ENCODE measurements around the gene MAN1A1.
"Not testable (repeated sequence)": the region's sequence is repeated elsewhere in the genome, so short reads cannot be mapped to it uniquely, and the experiment has no call there.

The MAN1A1 gene

DNA sequence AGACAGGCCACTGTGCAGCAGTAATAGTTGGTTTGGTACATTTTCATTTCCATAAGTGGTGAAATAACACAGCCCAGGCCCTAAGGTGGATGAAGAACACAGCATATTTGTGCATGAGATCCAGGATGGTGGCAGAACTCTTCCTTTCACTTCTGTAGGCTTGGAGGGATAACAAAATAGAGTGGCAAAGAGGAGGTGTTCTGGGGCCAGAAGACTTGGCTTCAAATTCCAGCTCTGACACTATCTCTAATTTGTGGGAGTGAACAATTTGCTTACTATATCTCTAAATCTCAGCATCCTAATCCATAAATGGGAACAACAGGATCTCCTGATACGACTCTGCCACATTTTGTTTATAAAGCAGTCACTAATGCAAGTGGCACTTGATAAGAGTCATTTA, 159.4 kb downstream of the MAN1A1 start:
- no peak for DNase-seq

DNA sequence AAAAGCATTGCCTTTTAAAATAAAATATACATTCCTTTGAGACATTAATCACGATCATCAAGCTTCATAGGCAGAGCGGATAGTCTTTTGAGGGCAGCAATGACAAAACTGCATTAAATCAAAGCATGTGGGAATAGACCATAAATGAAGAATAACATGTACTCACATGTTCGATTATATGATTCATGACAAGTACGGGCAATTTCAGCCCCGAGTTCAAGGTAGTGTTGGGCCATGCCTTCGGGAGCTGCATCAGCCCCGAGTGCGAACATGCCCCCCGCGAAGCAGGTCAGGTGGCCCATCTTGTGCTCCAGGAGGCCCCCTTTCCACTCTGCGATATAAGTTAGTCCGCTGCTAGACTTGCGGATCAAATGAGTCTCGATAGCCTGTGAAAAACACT, 160.1 kb downstream of the MAN1A1 start:
- no peak for DNase-seq

GRCh38 chr6:119187596-119187995, 162.0 kb downstream of the MAN1A1 start:
- DNase-seq = no peak

- no peak for DNase-seq
These were observed 163.1 kb downstream of the MAN1A1 start for GRCh38 chr6:119186490-119186889.

DNA sequence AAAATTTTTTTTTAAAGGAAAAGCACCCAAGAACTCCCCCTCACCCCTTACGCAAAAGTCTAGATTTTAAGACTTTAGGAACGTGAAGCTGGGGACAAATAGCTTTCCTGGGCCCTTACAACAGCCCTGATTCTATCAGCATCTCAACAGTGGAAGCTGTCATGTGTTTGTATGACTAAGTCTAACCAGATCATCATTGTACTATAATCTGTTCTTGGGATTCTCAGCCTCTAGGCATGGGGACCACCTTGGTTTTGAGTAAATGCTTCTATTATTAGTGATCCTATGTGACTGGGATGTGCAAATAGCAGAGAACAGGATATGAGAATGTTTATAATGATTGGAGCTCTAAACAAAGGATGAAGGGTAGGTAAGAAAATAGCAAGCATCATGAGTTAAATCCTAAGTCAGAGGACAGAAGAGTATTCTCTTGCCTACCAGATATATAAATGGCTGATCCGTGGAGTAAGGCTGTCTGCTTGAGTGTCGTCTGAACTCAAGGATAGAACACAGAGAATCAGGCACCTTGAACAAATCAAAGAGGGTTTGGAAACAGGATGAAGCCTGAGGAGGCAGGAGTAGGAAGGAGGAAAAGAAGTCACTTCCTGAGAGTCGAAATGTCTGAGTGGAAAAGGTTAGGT, 165.4 kb downstream of the MAN1A1 start:
- DNase-seq = no peak

DNA sequence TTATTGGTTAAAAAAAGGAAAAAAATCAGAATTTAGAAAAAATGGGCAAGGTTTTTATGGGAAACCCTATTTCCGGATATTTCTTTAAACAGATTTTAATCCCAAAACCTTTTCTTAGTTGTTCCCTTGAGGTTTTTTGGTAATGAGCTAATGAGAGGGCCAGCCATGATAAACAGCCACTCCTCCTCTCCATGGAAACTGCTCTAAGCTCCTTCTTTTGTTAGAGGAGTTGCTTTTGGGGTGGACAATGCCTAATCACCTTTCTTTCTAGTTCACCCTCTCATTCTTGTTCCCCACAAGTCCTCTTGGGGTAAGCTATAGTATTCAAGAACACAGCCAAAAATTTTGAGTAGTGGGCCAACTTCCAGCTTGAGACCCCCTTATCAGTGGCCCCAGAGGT, 166.1 kb downstream of the MAN1A1 start:
- no peak for DNase-seq

DNA sequence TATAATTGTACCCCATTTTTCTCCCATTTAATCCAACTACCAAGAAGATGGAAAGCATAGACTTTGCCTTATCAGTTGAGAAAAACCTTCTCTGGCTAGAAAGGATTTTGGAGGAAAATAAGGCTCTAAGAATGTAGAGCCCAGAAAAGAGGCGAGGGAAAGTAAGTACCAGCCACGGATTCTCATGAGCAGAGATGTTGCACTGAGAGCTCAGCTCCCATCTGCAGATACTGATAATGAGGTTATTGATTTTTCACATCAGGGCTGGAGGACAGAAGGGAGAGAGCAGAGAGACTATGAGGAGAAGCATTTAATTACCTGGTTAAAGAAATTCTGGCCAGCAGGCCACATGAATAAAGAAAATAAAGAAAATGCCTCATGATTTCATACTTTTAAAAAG, 166.7 kb downstream of the MAN1A1 start:
- no peak for DNase-seq

GRCh38 chr6:119182216-119182803, 167.3 kb downstream of the MAN1A1 start:
- no peak for DNase-seq

- no peak for DNase-seq
These were observed 168.5 kb downstream of the MAN1A1 start for GRCh38 chr6:119181046-119181445.

DNA sequence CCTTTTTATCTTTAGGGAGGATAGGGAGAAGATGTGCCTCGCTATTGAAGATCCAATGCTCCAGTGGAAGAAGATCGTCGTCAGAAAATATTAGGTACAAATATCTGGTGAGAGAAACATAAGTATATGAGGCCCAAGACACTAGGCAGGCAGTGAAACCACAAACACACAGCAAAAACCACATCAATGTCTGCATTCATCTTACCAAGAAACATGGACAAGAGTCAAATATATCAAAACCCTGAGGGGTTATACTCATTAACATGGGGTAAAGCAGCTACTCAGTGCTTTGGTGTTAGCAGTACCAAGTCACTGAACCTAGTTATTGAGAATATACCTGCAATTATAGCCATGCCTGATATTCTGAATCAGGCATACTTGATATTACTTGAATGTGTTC, 169.7 kb downstream of the MAN1A1 start:
- DNase-seq = no peak

DNA sequence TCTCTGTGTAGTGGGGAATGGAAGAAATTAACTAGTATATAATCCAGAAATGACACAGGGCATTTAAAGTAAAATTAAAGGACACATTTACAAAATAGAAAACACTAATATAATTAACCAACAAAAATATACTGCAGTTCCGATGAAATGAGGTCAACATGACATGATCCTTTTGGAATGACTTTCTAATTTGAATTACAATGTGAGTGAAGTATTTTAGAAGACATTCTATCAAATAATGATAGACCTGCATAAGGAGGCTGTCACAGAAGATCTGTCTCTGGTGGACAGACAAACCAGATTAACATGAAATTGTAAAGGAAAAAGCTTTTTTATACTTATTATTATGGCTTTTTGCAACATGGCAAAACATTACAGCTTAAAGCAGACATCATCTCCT, 170.5 kb downstream of the MAN1A1 start:
- DNase-seq = no peak

DNA sequence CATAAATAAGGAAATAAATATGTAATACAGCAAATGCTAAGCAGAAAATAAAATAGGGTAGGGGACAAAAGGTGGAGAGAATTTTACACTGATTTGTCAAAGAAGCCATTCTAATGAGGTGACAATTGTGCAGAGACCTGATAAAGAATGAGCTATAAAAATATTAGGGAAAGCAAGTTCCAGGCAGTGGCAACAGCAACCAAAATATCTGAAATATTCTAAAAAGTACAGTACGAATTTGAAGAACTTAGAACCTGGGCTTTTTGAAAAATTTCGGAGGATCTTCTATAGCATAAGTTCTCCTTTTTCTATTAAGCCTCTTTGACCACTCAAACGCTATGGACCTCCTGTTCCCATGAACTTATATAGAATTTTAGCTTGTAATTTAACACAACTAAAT, 173.1 kb downstream of the MAN1A1 start:
- DNase-seq = no peak

- DNase-seq = no peak
These were observed 174.4 kb downstream of the MAN1A1 start for GRCh38 chr6:119174879-119175817.

GRCh38 chr6:119174085-119174445, 175.5 kb downstream of the MAN1A1 start:
- DNase-seq = no peak

DNA sequence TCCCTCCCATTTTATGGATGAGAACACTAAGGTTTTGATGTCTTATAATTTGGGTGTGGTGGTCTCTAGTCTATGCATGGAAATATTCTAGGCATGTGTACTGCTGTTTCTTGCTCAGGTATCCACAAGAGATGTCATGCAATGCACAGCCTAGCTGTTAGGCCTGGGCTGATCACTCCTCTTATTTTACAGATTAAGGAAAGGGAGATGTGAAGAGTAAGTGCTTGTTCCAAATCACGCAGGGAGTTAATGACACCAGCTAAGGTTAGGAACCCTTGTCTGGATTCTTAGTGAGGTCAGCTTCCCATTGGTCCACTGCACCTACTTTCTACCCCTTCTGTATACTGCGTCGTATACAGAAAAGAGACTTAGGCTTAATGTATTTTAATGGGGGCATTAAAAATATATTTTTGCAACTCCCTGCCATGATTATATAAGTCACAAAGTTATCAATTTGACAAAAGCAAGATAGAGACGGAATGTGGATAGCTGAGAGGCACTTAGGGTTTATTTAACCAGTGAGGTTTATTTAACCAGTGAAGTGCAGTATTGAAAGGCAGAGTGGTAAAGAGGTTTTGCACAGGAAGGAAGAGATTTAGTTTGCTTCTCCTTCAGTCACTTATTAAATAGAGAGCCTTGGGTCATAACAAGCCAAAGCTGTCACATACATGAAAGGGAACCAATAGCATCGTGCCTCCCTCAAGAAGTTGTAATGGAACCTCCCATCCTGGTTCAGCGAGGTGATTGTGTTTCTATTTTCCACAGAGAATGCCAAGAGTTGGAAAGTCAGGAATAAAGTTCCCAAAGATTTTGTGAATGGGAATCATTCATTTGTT, 176.1 kb downstream of the MAN1A1 start:
- DNase-seq = no peak

DNA sequence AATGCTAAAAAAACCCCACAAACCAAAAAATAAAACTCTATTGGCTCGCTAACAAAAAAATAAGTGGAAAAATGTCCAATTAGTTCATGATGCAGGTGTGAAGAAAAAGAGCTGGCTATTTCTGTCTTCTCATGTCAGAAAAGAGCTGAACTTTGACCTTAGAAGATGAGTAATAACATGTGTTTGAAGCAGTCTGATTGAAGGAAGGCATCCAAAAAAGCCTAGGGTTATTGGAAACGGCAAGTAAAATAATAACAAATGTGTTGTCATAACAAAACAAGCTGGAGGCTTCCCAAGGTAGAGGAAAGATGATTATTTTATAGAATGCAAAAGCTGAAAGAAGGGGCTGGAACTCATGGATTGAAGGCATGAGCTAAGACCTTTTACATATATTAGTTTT, 176.7 kb downstream of the MAN1A1 start:
- no peak for DNase-seq

- DNase-seq = no peak
These were observed 177.5 kb downstream of the MAN1A1 start for GRCh38 chr6:119171864-119172588.

- no peak for DNase-seq
These were observed 178.3 kb downstream of the MAN1A1 start for GRCh38 chr6:119171088-119171841.

DNA sequence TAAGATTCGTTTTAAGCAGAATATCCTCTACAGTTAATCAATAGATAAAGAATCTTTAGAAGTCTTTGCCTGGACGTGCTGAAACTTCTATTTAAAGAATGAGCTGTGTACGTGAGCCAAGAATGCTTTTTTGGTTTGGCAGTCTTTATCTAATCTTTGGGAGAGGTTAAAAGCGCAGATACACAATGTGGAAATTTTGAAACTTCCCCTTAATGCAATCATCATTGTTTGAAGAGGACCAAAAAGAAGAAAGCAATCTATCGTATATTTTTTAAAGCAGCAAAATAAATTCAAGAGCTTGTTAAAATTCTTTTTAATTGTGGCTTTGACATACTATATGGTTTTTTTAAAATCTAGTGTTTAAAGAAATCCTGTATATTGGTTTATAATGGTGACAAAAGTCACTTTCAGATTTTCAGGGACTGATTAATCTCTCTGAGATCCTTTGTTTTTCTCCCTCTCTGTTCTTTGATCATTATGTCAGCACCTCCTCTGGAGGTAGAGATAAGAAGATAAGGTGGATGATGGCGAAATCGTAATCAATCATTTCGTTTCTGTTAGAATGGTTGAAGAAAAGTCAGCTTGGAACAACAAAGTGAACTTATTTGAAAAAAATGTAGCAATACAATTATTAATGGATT, 179.0 kb downstream of the MAN1A1 start:
- DNase-seq = no peak

GRCh38 chr6:119170103-119170446, 179.5 kb downstream of the MAN1A1 start:
- DNase-seq = no peak

DNA sequence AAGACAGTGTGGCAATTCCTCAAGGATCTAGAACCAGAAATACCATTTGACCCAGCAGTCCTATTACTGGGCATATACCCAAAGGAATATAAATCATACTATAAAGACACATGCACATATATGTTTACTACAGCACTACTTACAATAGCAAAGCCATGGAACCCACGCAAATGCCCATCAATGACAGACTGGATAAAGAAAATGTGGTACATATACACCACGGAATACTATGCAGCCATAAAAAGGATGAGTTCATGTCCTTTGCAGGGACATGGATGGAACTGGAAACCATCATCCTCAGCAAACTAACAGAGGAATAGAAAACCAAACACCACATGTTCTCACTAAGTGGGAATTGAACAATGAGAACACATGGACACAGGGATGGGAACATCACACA, 180.2 kb downstream of the MAN1A1 start:
- not testable (repeated sequence) for DNase-seq
